GM12874 (cell line): ENCODE measurements around the gene MYO3A.

ENCODE experiments used
- TF ChIP-seq, protein P1 (sequence below): IDR thresholded peaks from 2 replicates; pipeline ENCODE4 v1.5.1; 2011; ENCODE audit warnings: low read depth, mild to moderate bottlenecking, control low read depth, low read length, moderate library complexity; ENCODE audit not compliant: insufficient read depth

Gene MYO3A

DNA sequence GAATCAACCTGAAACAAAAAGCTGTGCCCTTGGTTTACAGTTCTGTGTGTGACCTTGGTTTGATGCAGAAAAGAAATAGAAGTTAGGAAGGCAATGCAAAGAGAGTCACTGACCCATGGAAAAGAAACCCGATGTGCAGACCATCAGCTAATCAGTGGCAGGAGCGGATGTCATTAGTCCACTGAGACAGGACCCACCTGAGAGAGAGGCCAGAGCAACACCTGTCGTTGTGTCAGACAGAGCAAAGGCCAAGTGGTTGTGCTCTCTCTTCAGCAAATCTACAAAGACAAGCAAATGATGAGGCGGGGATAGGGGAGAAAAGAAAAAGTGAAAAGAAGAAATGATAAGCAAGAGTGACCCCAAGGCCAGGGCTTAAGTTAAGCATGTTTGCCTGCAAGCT is 291.3 kb downstream of the MYO3A start:
- TF ChIP-seq, protein P1, sequence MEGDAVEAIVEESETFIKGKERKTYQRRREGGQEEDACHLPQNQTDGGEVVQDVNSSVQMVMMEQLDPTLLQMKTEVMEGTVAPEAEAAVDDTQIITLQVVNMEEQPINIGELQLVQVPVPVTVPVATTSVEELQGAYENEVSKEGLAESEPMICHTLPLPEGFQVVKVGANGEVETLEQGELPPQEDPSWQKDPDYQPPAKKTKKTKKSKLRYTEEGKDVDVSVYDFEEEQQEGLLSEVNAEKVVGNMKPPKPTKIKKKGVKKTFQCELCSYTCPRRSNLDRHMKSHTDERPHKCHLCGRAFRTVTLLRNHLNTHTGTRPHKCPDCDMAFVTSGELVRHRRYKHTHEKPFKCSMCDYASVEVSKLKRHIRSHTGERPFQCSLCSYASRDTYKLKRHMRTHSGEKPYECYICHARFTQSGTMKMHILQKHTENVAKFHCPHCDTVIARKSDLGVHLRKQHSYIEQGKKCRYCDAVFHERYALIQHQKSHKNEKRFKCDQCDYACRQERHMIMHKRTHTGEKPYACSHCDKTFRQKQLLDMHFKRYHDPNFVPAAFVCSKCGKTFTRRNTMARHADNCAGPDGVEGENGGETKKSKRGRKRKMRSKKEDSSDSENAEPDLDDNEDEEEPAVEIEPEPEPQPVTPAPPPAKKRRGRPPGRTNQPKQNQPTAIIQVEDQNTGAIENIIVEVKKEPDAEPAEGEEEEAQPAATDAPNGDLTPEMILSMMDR: no peak

DNA sequence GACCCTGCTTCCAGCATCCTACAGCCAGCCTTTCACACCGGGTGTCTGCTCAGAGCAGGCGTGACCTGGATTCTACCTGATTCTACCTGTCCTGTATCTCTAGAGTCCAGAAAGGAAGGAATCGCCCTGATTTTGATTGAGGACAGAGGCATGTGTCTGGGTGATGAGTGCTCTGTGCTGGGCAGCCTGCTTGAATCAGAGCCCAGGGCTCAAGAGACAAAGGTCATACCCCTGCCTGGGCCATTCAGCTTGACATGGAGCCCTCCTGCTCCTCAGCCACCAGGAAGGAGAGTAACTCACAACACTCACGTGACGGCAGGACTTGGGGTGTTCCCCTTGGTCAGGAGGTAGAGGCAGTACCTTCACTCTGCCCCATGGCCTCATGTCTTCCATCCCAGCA is 293.8 kb downstream of the MYO3A start:
- TF ChIP-seq, protein P1: no peak

DNA sequence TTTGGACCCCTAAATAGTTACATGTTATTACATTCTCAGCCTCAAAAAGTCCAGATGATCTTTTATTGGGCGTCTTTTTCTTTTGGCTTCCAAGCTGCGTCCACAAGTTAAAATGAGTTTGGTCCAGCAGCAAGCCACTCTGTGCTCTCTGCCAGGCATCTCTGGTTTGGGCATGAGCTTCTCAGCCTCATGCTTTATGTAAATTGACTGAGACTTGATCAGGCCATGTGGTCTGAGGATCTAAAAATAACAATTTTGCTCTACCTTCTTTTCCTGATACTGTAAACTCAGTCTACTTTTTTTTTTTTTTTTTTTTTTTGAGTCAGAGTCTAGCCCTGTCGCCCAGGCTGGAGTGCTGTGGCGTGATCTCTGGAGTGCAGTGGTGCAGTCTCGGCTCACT is 298.1 kb downstream of the MYO3A start:
- TF ChIP-seq, protein P1: no peak

DNA sequence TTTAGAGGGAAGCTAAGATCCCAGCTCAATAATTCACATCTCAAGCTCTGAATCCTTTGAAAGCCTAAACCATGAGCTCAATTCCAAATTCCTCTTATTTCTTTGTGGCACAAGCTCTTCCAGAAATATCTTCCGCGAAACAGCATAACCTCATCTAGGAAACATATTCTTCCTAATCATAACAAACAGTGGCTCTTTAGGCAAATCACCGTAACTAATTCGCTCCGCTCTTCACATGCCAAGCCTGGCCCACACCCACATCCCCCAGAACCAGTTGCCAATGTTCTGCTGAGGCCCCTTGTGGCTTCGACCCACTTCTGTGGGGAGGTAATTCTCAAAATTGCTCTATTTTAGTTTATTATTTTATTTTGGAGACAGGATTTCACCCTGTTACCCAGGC is 301.7 kb downstream of the MYO3A start:
- TF ChIP-seq, protein P1: no peak

DNA sequence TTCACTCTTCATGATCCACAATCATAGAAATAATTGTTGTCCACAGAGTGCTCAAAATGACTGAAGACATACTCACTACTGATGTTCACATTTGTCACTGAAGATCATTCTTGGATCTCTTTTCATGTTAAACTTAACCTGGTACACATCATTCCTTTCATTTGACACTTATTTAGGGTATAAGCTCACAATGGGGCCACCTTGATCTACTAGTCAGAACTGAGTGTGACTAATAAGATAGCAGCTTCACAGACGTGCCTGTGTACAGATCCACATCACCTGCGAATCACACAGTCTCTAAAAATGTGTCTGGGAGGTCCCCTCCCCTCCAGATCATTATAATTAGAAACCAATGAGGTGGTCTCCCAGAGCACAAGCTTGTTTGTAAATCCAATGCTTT is 304.3 kb downstream of the MYO3A start:
- TF ChIP-seq, protein P1: no peak

DNA sequence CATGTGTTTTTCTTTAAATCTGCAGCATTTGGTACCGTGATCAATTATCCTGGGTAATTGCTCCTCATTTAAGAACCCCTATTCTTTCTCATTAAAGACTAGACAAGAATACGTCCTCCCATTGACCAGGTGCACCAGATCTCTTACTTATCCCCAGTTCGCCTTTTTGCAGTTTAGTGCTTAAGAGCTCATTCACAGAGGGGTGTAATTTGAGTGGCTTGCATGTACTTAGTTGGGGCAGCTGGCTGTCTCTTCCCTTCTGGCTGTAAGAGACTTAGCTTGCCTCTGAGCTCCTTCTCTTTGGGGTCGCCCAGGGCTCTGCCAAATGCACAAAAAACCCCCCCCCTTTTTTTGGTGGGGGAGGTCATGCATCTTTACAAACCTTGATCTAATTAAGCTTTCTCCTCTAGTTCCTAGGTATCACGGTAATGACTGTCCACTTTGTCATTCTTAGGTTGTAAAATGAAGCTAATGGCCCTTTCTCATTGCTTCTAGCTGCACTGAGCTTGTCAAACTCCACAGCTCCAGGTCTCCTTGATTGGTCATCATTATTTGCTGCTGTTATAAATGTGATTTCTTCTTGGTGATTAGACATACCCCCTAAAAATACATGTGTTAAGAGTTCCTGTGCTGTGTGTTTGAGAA is 308.8 kb downstream of the MYO3A start:
- TF ChIP-seq, protein P1: no peak

DNA sequence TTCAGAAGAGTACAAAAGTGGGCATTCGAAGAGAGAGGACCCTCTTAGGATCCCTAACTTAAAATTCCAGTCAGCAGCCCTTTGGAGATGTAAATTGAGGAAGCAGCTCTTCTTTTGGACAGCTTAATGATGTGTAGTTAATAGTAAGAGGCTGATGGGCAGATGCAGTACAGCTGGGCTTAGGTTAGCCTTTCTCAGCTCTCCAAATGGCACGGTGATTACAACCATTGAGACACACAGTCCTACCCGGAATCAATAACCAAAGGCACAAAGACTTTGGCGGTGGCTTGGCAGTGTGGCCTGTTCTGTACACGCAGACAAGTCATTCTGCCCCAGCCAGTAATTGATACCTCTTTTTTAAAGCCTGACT is 309.3 kb downstream of the MYO3A start:
- TF ChIP-seq, protein P1: no peak
